Measurements from ENCODE around the gene TDRD5. TPM values are rescaled to one million over a fixed set of nuclear protein-coding genes. Genes with fewer than 3 reads are reported as not detected.
"Not testable (repeated sequence)": the region's sequence is repeated elsewhere in the genome, so short reads cannot be mapped to it uniquely, and the experiment has no call there.

Gene TDRD5
- total RNA-seq, 1 donor from 2014 or later: not detected

DNA sequence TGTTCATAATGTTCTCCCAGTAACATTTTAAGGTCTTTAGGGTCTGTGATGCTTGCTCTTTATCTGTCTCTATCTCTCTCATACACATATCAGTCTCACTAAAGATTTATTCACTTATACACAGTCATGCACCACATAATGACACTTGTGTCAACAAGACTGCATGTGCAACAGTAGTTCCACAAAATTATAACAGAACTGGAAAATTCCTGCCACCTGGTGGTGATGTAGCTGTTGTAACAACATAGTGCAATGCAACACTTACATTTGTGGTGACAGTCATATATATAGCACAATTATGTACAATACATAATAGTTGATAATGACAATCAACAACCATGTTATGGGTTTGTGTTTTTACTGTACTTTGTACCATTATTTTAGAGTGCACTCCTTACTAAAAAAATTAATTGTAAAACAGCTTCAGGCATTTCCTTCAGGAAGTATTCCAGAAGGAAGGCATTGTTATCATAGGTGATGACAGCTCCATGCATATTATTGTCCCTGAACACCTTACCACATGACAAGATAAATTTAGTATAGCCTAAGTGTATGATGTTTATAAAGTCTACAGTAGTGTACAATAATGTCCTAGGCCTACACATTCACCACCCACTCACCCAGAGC, 8.1 kb downstream of the TDRD5 start:
- DNase-seq (ENCODE audit: low spot score) (no peak), ATAC-seq (peak; percentile 82)

DNA sequence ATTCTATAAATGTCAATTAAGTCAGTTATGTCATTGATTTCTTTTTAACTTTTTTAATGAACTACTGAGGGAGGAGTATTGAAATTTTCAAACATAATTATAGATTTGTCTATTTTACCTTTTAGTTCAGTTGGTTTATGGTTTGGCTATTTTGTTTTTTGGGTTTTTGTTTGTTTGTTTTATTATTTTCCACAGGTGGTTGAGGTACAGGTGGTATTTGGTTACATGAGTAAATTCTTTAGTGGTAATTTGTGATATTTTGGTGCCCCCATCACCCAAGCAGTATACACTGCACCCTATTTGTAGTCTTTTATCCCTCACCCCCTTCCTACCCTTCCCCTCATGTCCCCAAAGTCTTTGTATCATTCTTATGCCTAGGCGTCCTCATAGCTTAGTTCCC, 9.5 kb downstream of the TDRD5 start:
- no peak for DNase-seq (ENCODE audit: low spot score)

DNA sequence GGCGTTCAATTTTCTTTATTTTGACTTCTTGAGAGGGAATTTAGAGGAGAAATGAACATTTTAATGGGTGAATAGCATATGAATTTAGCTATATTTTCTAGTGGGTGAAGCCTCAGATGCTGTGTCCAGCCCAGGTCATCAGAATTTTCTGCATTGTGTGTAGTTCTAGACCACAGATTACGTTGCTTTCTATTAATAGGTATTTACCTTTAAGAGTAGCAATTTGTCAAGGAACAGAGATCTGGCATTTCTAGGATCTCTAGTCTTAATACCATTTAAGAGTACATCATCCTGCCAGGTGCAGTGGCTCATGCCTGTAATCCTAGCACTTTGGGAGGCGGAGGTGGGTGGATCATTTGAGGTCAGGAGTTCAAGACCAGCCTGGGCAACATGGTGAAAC, 20.7 kb downstream of the TDRD5 start:
- ATAC-seq (no peak), DNase-seq (ENCODE audit: low spot score) (no peak)

More for the DNA sequence above, 9.5 kb downstream of the TDRD5 start:
- no peak for ATAC-seq

DNA sequence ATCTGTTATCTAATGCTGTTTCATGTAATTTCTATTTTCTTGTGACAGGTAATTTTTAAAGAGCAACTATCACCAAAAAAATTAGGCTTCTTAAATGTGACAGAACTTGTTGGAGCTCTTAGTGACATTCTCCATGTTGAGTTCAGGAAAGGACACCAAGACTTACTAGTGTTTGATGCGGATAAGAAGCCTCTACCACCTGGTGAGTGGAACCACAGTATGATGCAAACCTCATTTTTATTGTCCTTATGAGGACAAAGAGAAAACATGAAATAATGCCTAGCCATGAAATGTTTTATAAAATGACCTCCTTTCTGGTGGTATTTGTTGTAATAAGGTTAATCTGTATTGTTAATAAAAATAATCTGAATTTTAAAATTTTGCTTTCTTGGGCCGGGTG, 39.1 kb downstream of the TDRD5 start:
- DNase-seq (ENCODE audit: low spot score) (no peak), ATAC-seq (no peak)

DNA sequence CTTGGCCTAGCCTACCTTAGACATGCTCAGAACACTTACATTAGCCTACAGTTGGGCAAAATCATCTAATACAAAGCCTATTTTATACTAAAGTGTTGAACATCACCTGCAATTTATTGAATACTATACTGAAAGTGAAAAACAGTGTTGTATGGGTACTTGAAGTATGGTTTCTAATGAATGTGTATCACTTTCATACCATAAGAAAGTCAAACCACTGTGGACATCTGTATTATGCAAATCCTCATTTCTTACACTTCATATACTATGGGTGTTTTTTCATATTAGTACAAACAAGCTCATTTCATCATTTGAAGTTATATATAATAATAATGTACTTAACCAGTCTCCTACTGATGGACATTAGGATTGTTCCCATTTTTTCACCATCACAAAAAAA, 41.2 kb downstream of the TDRD5 start:
- no peak for DNase-seq (ENCODE audit: low spot score)
- no peak for ATAC-seq

DNA sequence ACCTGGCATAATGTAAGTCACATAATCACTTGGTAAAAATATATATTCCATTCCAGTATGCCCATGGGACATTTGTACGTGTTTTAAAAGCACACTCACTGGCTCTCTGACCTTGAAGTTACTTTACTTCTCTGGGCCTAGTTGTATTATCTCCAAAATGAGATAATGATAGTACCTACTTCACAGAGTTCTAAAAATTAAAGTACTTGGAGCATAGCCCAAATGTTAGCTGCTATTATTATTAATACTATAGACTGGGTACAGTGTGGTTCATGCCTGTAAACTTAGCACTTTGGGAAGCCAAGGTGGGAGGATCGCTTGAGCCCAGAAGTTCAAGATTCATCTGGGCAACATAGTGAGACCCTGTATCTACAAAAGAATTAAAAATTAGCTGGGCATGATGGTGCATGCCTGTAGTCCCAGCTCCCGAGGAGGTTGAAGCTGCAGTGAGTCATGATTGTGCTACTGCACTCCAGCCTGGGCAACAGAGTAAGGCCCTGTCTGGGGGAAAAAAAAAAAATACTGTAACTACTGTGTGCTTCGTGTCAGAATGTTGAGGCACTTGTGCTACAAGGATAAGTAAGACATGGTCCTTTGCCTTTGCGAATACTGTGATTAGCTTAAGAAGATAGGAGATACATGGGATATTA, 45.7 kb downstream of the TDRD5 start:
- DNase-seq (ENCODE audit: low spot score) (no peak), ATAC-seq (no peak)

DNA sequence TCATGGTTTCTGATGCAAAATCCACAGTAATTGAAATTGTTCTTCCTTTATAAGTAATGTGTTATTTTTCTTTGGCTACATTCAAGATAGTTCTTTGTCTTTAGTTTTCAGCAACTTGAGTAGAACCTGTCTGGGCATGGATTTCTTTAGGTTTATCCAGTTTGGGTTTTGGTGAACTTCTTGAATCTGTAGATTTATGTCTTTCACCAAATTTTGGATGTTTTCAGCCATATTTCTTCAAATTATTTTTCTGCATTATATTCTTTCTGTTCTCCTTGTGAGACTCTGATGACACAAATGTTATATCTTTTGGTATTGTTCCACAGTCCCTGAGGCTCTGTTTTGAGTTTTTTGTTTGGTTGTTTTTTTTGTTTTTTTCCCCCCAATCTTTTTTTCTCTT, 69.4 kb downstream of the TDRD5 start:
- no peak for ATAC-seq
- DNase-seq (ENCODE audit: low spot score): no peak

DNA sequence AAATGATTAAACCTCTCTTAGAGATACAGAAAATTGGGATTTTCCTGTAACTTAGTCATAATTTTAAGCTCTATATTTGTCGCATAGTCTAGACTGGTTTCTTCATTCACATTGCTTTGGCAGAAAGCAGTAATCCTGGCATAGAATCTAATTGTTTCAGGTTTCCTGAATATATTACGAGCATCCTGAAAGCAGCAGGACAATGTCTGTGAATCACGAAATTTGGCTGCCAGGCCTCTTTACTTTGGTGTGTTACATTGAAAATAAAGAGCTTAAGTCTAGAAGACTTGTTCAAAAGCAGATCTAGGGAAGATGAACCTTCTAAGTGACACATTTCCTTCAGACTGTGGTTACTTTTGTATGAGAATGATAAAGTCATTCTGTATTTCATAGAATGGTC, 72.2 kb downstream of the TDRD5 start:
- no peak for ATAC-seq
- DNase-seq (ENCODE audit: low spot score): no peak

DNA sequence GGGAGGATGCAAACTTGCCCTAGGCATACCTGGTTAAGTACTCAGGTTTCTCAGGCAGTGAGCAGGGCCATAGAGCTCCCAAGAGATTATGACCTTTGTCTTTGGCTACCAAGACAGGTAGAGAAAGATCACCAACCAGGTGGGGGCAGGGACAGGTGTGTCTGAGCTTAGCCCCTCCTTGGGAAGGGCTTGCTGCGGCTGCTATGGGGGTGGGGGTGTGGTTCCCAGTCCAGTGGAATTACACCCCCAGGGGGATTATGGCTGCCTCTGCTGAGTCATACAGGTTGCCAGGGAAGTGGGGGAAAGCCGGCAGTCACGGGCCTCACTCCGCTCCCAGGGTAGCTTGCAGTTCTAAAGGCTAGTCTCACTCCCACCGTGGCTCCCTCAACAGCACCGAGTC, 86.2 kb downstream of the TDRD5 start:
- ATAC-seq (no peak), DNase-seq (ENCODE audit: low spot score) (no peak)

DNA sequence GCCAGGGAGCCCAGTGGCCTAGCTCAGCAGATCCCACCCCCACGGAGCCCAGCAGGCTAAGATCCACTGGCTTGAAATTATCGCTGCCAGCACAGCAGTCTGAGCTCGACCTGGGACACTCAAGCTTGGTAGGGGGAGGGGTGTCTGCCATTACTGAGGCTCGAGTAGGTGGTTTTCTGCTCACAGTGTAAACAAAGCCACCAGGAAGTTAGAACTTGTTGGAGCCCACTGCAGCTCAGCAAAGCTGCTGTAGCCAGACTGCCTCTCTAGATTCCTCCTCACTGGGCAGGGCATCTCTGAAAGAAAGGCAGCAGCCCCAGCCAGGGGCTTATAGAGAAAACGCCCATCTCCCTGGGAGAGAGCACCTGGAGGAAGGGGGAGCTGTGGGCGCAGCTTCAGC, 102.9 kb downstream of the TDRD5 start:
- not testable (repeated sequence) for DNase-seq (ENCODE audit: low spot score); ATAC-seq

DNA sequence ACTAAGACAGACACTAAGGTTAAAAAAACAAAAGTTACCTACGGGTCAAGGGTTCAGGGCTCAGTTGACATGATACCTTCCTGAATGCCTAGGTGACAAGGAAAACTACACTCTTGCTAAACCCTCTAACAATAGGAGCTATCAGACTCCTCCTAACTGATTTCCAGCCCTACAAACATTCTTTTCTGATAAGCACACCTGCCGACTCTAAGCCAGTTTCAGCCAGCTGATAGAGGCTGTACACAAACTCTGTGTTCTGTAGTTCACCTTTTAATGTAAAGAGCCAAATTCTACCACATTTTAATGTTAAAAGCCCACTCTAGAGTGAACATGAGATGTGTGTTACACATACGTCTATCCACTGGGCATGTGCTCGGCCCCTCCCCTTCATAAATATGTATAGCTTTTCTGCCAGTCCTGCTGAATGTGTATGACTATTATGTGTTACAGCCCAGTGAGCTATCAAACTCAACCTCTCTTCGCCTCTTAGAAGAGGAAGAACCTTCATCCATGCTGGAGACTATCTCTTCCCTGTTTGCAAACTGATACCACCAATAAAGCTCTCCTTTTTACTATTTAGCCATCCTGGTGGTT, 111.4 kb downstream of the TDRD5 start:
- no peak for ATAC-seq
- DNase-seq (ENCODE audit: low spot score): no peak

DNA sequence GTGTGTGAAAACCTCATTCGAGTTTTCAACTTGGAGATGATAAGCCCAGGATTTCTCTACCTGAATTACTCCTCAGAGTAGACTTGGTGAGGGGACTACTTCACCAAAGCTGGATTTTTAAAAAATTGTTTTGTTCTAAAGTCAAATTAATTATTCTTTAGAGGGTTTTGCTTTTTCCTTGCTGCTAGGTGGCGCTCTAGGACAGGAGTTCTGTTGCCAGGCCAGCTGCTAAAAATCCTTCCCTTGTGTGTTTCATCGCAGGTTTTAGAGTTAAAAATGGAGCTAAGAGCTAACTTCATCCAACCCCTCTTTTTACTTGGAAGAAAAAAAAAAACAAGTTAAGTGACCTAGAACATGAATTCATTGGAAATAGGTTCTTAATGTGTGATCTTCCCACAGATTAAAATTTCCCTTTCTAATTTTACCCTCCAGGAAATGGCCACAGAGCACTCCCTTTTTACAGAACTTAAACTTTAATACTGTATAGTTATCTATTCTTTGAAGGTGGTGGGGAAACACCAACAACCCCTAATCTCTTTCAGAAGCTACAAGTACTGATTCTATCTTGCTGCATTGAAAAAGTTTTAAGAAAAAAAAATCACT, 114.8 kb downstream of the TDRD5 start:
- ATAC-seq (peak; percentile 84), DNase-seq (ENCODE audit: low spot score) (no peak)

DNA sequence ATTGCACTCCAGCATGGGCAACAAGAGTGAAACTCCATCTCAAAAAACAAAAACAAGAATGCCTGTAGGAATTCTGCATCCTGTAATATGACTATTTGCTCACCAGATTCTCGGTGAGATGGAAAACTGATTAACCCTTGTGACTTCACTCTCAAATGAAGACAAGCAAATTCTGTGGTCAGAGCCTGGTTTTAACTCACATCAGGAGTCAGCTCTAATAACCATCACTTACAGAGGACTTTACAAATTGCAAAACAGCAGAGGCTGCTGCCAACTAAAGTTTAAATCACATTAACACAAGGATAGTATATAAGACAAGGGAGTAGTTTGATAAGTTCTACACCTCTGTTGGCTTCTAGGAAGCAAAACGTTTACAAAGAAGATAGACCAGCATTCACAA, 115.8 kb downstream of the TDRD5 start:
- no peak for ATAC-seq
- no peak for DNase-seq (ENCODE audit: low spot score)

DNA sequence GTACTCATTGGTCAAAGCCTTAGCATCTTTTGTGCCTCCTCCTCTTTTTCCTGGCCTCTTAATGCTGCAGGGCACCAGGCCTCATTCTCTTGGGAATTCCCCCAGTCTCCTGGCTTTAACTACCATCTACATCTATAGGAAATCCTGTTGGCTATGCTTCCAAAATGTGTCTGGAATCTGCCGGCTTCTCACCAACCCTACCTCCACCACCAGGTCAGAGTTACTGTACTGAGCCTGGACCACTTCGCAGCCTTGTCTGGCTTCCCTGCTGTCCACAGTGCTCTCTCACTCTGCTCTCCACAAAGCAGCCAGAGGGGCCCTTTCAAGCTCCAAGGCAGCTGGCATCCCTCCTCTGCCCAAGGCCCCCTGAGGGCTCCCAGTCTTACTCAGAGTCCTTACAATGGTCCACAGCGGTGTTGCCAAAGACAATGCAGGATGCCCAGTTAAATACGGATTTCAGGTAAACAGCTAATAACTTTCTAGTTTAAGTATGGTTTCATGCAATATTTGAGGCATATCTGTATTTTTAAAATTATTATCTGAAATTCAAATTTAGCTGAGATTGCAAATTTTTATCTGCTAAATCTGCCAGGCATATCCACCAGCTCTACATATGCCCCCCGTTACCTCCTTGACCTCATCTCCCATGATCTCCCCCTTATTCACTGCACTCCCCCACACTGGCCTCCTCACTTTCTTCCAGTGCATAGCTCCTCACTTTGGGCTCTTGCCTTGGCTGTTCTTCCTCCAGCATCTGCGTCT, 117.0 kb downstream of the TDRD5 start:
- no peak for DNase-seq (ENCODE audit: low spot score)
- ATAC-seq: no peak

DNA sequence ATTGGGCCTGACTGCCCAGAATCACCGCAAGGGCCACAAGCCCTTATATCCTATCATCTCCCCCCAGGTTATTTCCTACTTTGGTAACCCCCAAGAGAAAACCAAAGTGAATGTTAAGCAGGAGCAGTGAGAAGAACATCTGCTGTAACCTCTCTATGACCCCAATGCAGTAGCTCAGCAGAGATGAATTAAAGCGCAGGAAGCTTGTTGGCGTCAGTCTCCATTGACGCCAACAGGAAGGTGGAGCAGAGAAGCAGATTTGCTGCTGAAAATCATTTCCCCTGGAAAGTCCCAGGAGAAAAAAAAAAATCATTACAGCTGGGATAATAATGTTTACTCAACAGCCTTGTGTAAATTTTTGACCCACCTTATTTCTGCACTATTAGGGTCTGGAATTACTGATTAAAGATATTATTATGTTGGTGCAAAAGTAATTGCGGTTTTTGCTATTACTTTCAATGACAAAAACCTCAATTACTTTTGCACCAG, 118.3 kb downstream of the TDRD5 start:
- ATAC-seq (peak; percentile 66), DNase-seq (ENCODE audit: low spot score) (no peak)

DNA sequence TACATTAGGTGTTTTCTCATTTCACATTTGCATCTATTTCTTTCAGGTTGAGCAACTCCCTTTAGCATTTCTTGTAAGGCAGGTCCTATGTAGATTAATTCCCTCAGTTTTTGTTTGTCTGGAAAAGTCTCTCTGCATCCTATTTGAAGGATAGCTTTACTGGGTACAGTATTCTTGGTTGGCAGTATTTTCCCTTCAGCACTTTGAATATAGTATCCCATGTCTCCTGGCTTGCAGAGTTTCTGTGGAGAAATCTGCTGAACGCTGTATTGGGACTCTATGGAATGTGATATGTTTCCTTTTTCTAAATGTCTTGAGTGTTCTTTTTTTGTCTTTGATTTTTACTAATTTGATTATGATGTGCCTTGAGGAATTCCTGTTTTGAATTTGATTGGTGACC, 122.5 kb downstream of the TDRD5 start:
- no peak for ATAC-seq

DNA sequence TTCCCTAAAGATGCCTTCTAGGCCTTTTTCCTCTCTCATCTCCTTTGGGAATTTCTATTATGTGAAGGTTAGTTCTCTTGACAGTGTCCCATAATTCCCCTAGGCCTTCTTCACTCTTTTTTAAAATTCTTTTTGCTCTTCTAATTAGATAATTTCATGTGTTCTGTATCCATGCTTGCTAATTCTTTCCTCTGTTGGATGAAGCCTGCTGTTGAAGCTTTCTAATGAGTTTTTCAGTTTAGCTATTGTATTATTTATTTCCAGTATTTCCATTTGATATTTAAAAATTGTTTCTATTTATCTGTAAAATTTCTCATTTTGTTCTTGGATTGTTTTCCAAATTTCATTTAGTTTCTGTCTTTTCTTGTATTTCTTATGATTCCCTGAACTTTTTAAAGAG, 123.0 kb downstream of the TDRD5 start:
- DNase-seq (ENCODE audit: low spot score) (no peak), ATAC-seq (no peak)

More for the DNA sequence above, 122.5 kb downstream of the TDRD5 start:
- DNase-seq (ENCODE audit: low spot score): no peak

DNA sequence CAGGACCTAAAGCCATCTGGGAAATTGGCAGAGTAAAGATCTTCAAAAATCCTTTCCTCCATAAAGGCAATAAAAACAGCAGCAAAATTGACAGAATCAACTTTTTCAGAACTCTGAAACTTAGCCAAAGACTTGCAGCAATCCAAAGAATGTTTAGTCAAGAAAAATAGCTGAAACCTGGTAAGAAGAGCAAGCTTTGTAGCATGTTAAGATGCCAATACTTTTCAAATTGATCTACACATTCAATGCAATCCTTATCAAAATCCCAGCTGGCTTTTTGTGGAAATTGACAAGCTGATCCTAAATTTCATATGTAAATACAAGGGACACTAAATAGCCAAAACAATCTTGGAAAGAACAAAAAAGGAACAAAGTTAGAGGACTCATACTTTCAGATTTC, 127.6 kb downstream of the TDRD5 start:
- DNase-seq (ENCODE audit: low spot score) (no peak), ATAC-seq (no peak)

DNA sequence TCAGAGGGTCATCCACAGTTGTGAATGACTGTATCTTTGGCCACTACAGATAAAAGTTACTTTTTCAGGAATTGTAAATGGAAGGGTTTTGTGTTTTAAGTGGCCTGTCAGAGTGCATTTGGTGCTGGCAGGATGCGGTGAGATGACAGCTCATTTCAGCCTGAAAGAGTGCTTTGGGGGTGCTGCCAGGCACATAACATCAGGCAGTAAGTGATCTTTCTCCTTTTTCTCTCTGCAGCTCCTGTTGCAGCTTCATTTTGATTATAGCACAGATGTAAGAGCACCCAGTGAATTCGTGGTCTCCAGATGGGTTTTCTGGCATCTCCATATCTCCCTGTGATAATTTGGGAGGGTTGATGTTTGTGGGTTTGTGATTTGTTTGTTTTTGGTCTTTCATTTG, 136.6 kb downstream of the TDRD5 start:
- DNase-seq (ENCODE audit: low spot score) (no peak), ATAC-seq (no peak)

DNA sequence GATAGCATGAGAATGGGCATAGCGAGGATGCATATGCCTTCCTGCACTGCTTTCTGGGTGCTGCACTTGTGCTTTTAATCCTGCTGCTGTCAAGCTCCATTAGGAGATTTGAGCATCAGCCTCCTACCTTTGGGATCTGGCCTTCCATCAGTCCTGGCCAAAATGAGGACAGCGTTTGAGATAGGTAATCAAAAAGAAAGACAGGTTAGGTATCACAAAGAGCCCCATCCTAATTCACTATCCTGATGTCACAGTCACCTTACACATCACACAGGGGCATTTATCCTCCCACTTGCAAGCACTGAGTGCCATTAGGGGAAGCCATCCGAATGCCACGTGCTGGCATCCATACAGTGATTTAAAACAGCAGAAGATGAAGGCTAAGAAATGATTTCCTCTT, 138.2 kb downstream of the TDRD5 start:
- ATAC-seq: no peak
- DNase-seq (ENCODE audit: low spot score): no peak

DNA sequence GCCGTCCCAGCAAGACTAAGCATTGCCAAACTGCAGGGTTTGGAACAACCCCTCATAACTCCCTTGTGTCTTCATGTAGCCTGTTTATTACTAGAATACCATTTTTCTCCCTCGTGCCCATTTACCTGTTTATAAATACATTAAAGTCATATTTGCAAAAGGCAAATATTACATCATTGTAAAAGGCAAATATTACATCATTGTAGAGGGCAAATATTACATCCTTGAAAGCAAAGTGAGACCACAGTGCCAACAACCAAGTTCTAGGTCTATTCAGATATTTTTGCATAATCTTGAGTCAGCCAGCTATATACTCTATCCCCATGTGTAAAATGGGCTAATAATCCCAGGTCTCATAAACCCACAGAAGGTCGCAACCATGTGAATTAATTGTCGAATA, 140.0 kb downstream of the TDRD5 start:
- no peak for DNase-seq (ENCODE audit: low spot score)
- no peak for ATAC-seq
